Thoracic aorta (tissue), 2 donors: ENCODE results near the gene CROCC. TPM values are rescaled to one million over a fixed set of nuclear protein-coding genes. Genes with fewer than 3 reads are reported as not detected.

Experiments used
- ATAC-seq: fragments of 150-250 bp; one replicate; pipeline ENCODE4 v1.8.0; 2017; ENCODE audit warnings: low read depth; ENCODE audit not compliant: insufficient number of reproducible peaks, low FRiP score
- DNase-seq: peaks from one replicate; pipeline ENCODE4 v3.0.0-alpha.2; 2020; ENCODE audit warnings: low spot score
- H3K27ac ChIP-seq, 2 donors: fragments of 200-600 bp; sonication (generic); 1 replicate in 1 of 2; 2 replicates in 1 of 2; pipeline ENCODE4 v1.5.1; 2016; ENCODE audit warnings: mild to moderate bottlenecking in 2 of 2, moderate library complexity in 2 of 2
- H3K27me3 ChIP-seq: fragments of 200-600 bp; sonication (generic); replicated peaks from 2 replicates; pipeline ENCODE4 v1.6.0; 2016; ENCODE audit warnings: mild to moderate bottlenecking; ENCODE audit not compliant: insufficient read depth
- H3K36me3 ChIP-seq: fragments of 200-600 bp; sonication (generic); one replicate; pipeline ENCODE4 v1.5.1; 2016
- H3K4me1 ChIP-seq, 2 donors: fragments of 200-600 bp; sonication (generic); 1 replicate in 1 of 2; 2 replicates in 1 of 2; pipeline versions ENCODE4 v1.5.1 to v1.6.0; 2016; ENCODE audit warnings: low read depth in 2 of 2, mild to moderate bottlenecking in 1 of 2; ENCODE audit not compliant: control insufficient read depth in 1 of 2
- H3K4me3 ChIP-seq: fragments of 200-600 bp; sonication (generic); 2 replicates; pipeline ENCODE4 v1.5.1; 2016; ENCODE audit warnings: mild to moderate bottlenecking
- H3K9me3 ChIP-seq: fragments of 200-600 bp; sonication (generic); 2 replicates; pipeline ENCODE4 v1.5.1; 2016
- CTCF ChIP-seq: fragments of 200-600 bp; sonication (generic); IDR thresholded peaks from one replicate; pipeline ENCODE4 v1.5.1; 2019; ENCODE audit warnings: antibody characterized with exemption
- total RNA-seq, 2 donors: library from RNA; depleted of rRNA; stranded (reverse); fragments of >200 nt; gene quantifications; one replicate each; pipeline versions ENCODE4 v1.1.0 to v1.2.3, GENCODE V29; 2016

The CROCC gene
- total RNA-seq, 2 donors from 2014 or later = 49.7 to 56.2 TPM

GRCh38 chr1:16986962-16987361 is 65.2 kb downstream of the CROCC start:
- TF ChIP-seq CTCF = no peak
- Histone ChIP-seq H3K27ac (no peak overlapping the region), H3K27me3 (no peaks in the 10 kb centered on the region), H3K9me3 (no peaks in the 10 kb centered on the region), H3K4me1 (peaks cover 0 to 8% of the 10 kb centered on the region in 2 donors), H3K36me3 (peaks cover 29% of the 10 kb centered on the region), H3K4me3 (no peak overlapping the region)
- ATAC-seq (no peak), DNase-seq (no peak)

GRCh38 chr1:16988210-16988609 is 66.5 kb downstream of the CROCC start:
- TF ChIP-seq CTCF = no peak
- Histone ChIP-seq H3K4me1 (peaks cover 0 to 8% of the 10 kb centered on the region in 2 donors), H3K36me3 (peaks cover 29% of the 10 kb centered on the region), H3K27ac (no peak overlapping the region), H3K9me3 (no peaks in the 10 kb centered on the region), H3K4me3 (no peak overlapping the region), H3K27me3 (no peaks in the 10 kb centered on the region)
- ATAC-seq (no peak), DNase-seq (no peak)

GRCh38 chr1:16989676-16990391 is 68.1 kb downstream of the CROCC start:
- ATAC-seq (no peak), DNase-seq (no peak)
- Histone ChIP-seq H3K27me3 (no peaks in the 10 kb centered on the region), H3K9me3 (no peaks in the 10 kb centered on the region), H3K4me3 (no peak overlapping the region), H3K27ac (no peak overlapping the region), H3K4me1 (no peaks in the 10 kb centered on the region), H3K36me3 (peaks cover 29% of the 10 kb centered on the region)
- no peak for TF ChIP-seq CTCF

- DNase-seq (no peak), ATAC-seq (no peak)
- no peaks in the 10 kb centered on the region for H3K9me3 ChIP-seq
- no peaks in the 10 kb centered on the region for H3K27me3 ChIP-seq
- H3K27ac ChIP-seq = no peak overlapping the region
- H3K4me1 ChIP-seq = no peaks in the 10 kb centered on the region
- H3K36me3 ChIP-seq = peaks cover 36% of the 10 kb centered on the region
- H3K4me3 ChIP-seq = no peak overlapping the region
- no peak for TF ChIP-seq CTCF
Observed at GRCh38 chr1:16991571-16991970, 69.8 kb downstream of the CROCC start.

GRCh38 chr1:16992102-16992501 is 70.4 kb downstream of the CROCC start:
- DNase-seq (no peak), ATAC-seq (no peak)
- no peak overlapping the region for H3K4me3 ChIP-seq
- H3K36me3 ChIP-seq = peaks cover 36% of the 10 kb centered on the region
- no peaks in the 10 kb centered on the region for H3K27me3 ChIP-seq
- no peaks in the 10 kb centered on the region for H3K9me3 ChIP-seq
- no peaks in the 10 kb centered on the region for H3K4me1 ChIP-seq
- H3K27ac ChIP-seq = no peak overlapping the region
- no peak for TF ChIP-seq CTCF
